H9 (cell line): Measurements from ENCODE around the gene OSM. TPM values are rescaled to one million over a fixed set of nuclear protein-coding genes. Genes with fewer than 3 reads are reported as not detected.

ENCODE experiments used
- DNase-seq: peaks from one replicate; pipeline ENCODE4 v3.0.0-alpha.2; 2017
- H2AFZ ChIP-seq: one replicate; pipeline ENCODE4 v1.6.1; 2013; ENCODE audit warnings: mild to moderate bottlenecking, low read length, control low read depth, moderate library complexity
- H2AK5ac ChIP-seq: 2 replicates; pipeline ENCODE4 v1.6.1; 2013; ENCODE audit warnings: low read length, control low read depth, mixed read lengths; ENCODE audit not compliant: insufficient read length
- H2BK120ac ChIP-seq: one replicate; pipeline ENCODE4 v1.6.1; 2013; ENCODE audit warnings: low read depth, mild to moderate bottlenecking, low read length, control low read depth, inconsistent platforms; ENCODE audit not compliant: poor library complexity, severe bottlenecking
- H2BK12ac ChIP-seq: 2 replicates; pipeline ENCODE4 v1.6.1; 2013; ENCODE audit warnings: low read length, control low read depth, mixed read lengths, low read depth; ENCODE audit not compliant: insufficient read length
- H2BK15ac ChIP-seq: 2 replicates; pipeline ENCODE4 v1.6.1; 2013; ENCODE audit warnings: low read depth, low read length, control low read depth
- H2BK20ac ChIP-seq: one replicate; pipeline ENCODE4 v1.6.1; 2013; ENCODE audit warnings: low read depth, mild to moderate bottlenecking, low read length, control low read depth, inconsistent platforms; ENCODE audit not compliant: poor library complexity, severe bottlenecking
- H2BK5ac ChIP-seq: 2 replicates; pipeline ENCODE4 v1.6.1; 2013; ENCODE audit warnings: low read length, control low read depth, mixed read lengths; ENCODE audit not compliant: insufficient read length
- H3K14ac ChIP-seq: 2 replicates; pipeline ENCODE4 v1.6.1; 2013; ENCODE audit warnings: low read length, control low read depth; ENCODE audit not compliant: insufficient read depth
- H3K18ac ChIP-seq: 2 replicates; pipeline ENCODE4 v1.6.1; 2013; ENCODE audit warnings: low read depth, mild to moderate bottlenecking, mixed read lengths, low read length, control low read depth; ENCODE audit not compliant: insufficient read length
- H3K23ac ChIP-seq: 2 replicates; pipeline ENCODE4 v1.6.1; 2013; ENCODE audit warnings: low read length, control low read depth, mixed read lengths, low read depth; ENCODE audit not compliant: insufficient read length
- H3K23me2 ChIP-seq: 2 replicates; pipeline ENCODE4 v1.6.1; 2013; ENCODE audit warnings: low read depth, mild to moderate bottlenecking, mixed read lengths, low read length, control low read depth; ENCODE audit not compliant: insufficient read length, poor library complexity, severe bottlenecking
- H3K27ac ChIP-seq: 2 replicates; pipeline ENCODE4 v1.5.1; 2013; ENCODE audit warnings: low read length, control low read depth, mixed read lengths, low read depth; ENCODE audit not compliant: insufficient read length
- H3K27me3 ChIP-seq: 2 replicates; pipeline ENCODE4 v1.6.1; 2013; ENCODE audit warnings: low read length, control low read depth, inconsistent platforms; ENCODE audit not compliant: insufficient read depth
- H3K4ac ChIP-seq: 2 replicates; pipeline ENCODE4 v1.6.1; 2013; ENCODE audit warnings: low read depth, mild to moderate bottlenecking, control low read depth, inconsistent platforms, low read length, moderate library complexity
- H3K4me1 ChIP-seq: 2 replicates; pipeline ENCODE4 v1.6.1; 2013; ENCODE audit warnings: low read length, control low read depth, inconsistent platforms; ENCODE audit not compliant: insufficient read depth
- H3K4me2 ChIP-seq: 2 replicates; pipeline ENCODE4 v1.6.1; 2013; ENCODE audit warnings: low read length, control low read depth, mixed read lengths; ENCODE audit not compliant: insufficient read length, insufficient read depth
- H3K56ac ChIP-seq: 2 replicates; pipeline ENCODE4 v1.6.1; 2013; ENCODE audit warnings: low read depth, mild to moderate bottlenecking, mixed read lengths, low read length, control low read depth; ENCODE audit not compliant: insufficient read length
- H3K79me1 ChIP-seq: 2 replicates; pipeline ENCODE4 v1.6.1; 2013; ENCODE audit warnings: low read depth, mild to moderate bottlenecking, moderate library complexity, low read length, control low read depth, inconsistent platforms; ENCODE audit not compliant: insufficient read depth, poor library complexity, severe bottlenecking
- H3K79me2 ChIP-seq: 2 replicates; pipeline ENCODE4 v1.6.1; 2013; ENCODE audit warnings: low read length, control low read depth, inconsistent platforms; ENCODE audit not compliant: insufficient read depth
- H3K9ac ChIP-seq: 2 replicates; pipeline ENCODE4 v1.6.1; 2013; ENCODE audit warnings: low read length, control low read depth, mixed read lengths; ENCODE audit not compliant: insufficient read length; ENCODE audit errors: extremely low read depth
- H3K9me3 ChIP-seq: one replicate; pipeline ENCODE4 v1.6.1; 2013; ENCODE audit warnings: low read depth, low read length, inconsistent platforms; ENCODE audit not compliant: control insufficient read depth
- H3T11ph ChIP-seq: one replicate; pipeline ENCODE4 v1.6.1; 2013; ENCODE audit warnings: mild to moderate bottlenecking, low read length, control low read depth, inconsistent platforms
- H4K20me1 ChIP-seq: one replicate; pipeline ENCODE4 v1.6.1; 2013; ENCODE audit not compliant: control insufficient read depth, insufficient read length, insufficient read depth
- H4K5ac ChIP-seq: 2 replicates; pipeline ENCODE4 v1.6.1; 2013; ENCODE audit warnings: low read depth, mild to moderate bottlenecking, mixed read lengths, low read length, control low read depth; ENCODE audit not compliant: insufficient read length
- H4K8ac ChIP-seq: replicated peaks from 2 replicates; pipeline ENCODE4 v1.6.1; 2013; ENCODE audit warnings: low read length, control low read depth, mixed read lengths, low read depth; ENCODE audit not compliant: insufficient read length
- H4K91ac ChIP-seq: 2 replicates; pipeline ENCODE4 v1.6.1; 2013; ENCODE audit warnings: low read depth, mild to moderate bottlenecking, moderate library complexity, mixed read lengths, low read length, control low read depth; ENCODE audit not compliant: insufficient read length
- H3K27ac Mint-ChIP-seq, 3 experiments: 2 replicates in 2 of 3; 3 replicates in 1 of 3; pipeline ENCODE4 v1.8.0; 2020 to 2021; ENCODE audit warnings: mixed read lengths in 3 of 3, mild to moderate bottlenecking in 1 of 3, moderate library complexity in 1 of 3
- H3K27me3 Mint-ChIP-seq: 2 replicates; pipeline ENCODE4 v1.8.0; 2021; ENCODE audit warnings: low read depth, mild to moderate bottlenecking, moderate library complexity, mixed read lengths
- H3K36me3 Mint-ChIP-seq, 3 experiments: 2 replicates in 2 of 3; 3 replicates in 1 of 3; pipeline ENCODE4 v1.8.0; 2020 to 2021; ENCODE audit warnings: low read depth in 3 of 3, mixed read lengths in 3 of 3; ENCODE audit not compliant: insufficient read depth in 1 of 3
- H3K4me1 Mint-ChIP-seq, 2 experiments: 2 replicates each; pipeline ENCODE4 v1.8.0; 2020; ENCODE audit warnings: mixed read lengths in 2 of 2
- H3K4me3 Mint-ChIP-seq, 2 experiments: 2 replicates in 1 of 2; 3 replicates in 1 of 2; pipeline ENCODE4 v1.8.0; 2020 to 2021; ENCODE audit warnings: mild to moderate bottlenecking in 2 of 2, mixed read lengths in 2 of 2, moderate library complexity in 1 of 2
- H3K9me3 Mint-ChIP-seq, 2 experiments: 2 replicates in 1 of 2; 3 replicates in 1 of 2; pipeline ENCODE4 v1.8.0; 2020; ENCODE audit warnings: mild to moderate bottlenecking in 2 of 2, mixed read lengths in 2 of 2, moderate library complexity in 1 of 2
- CTCF ChIP-seq: fragments of 200-600 bp; sonication (generic); conservative IDR thresholded peaks from 3 replicates; pipeline ENCODE4 v1.8.0; 2021; ENCODE audit warnings: antibody characterized with exemption, mild to moderate bottlenecking
- WGBS: extraction: QIAGEN DNeasy Blood & Tissue Kit; methylation state at CpG from one replicate; pipeline ENCODE4 v1.1.7; 2013; ENCODE audit warnings: missing lambda C conversion rate, low lambda C conversion rate, mixed read lengths; ENCODE audit not compliant: insufficient read length; ENCODE audit errors: extremely low coverage; 5-methylcytosine and 5-hydroxymethylcytosine counted together
- total RNA-seq: library from RNA; stranded (reverse); gene quantifications from 2 replicates; pipeline ENCODE4 v1.2.1, GENCODE V29; 2021

The OSM gene
- total RNA-seq, 1 experiment from 2014 or later = not detected

DNA sequence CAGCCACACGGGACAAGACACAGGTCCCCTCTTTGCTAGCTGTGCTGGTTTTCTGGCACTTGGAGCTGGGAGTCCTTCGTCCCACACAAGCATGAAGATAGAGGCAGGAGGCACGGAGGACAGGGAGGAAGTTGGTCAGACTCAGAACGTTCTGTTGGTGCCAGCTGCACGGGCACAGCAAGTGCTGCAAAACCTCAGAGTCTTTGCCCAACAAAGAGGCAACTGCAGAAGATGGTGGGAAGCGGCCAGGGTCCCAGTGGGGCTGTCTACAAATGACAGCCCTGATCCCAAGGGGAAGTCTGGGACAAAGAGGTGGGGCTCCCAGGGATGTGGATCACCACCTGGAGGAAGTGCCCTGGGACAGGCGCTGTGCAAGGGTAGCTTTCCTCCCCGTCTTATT lies 9.4 kb upstream of the OSM start:
- H2BK12ac ChIP-seq = no peak overlapping the region
- no CpG with 5 or more reads among the region's 8 CpGs for WGBS
- no peaks in the 10 kb centered on the region for H3K79me1 ChIP-seq
- no peak overlapping the region for H3K9ac ChIP-seq
- TF ChIP-seq CTCF = no peak
- no peaks in the 10 kb centered on the region for H3K79me2 ChIP-seq
- Mint-ChIP-seq H3K9me3 (no peaks in the 10 kb centered on the region), H3K27ac (no peak overlapping the region; a peak in 1 of 7 replicates), H3K4me1 (peaks cover 10 to 16% of the 10 kb centered on the region in 2 experiments), H3K27me3 (peaks cover 8% of the 10 kb centered on the region), H3K36me3 (no peaks in the 10 kb centered on the region), H3K4me3 (no peak overlapping the region)
- H4K5ac ChIP-seq = no peak overlapping the region
- DNase-seq = no peak
- no peak overlapping the region for H2BK120ac ChIP-seq
- no peak overlapping the region for H4K91ac ChIP-seq
- H3K4me1 ChIP-seq = no peaks in the 10 kb centered on the region; the same call in 1 of the 2 replicates
- no peak overlapping the region for H3T11ph ChIP-seq
- no peak overlapping the region for H3K4ac ChIP-seq
- no peak overlapping the region for H2BK5ac ChIP-seq
- H3K23me2 ChIP-seq = no peaks in the 10 kb centered on the region
- H2BK20ac ChIP-seq = peak overlapping the region; percentile 12
- peak overlapping the region; percentile 23 for H3K18ac ChIP-seq
- no peaks in the 10 kb centered on the region for H4K20me1 ChIP-seq
- H2BK15ac ChIP-seq = no peak overlapping the region
- H3K14ac ChIP-seq = peak overlapping the region; percentile 27; the same call in 1 of the 2 replicates
- no peak overlapping the region for H2AFZ ChIP-seq
- no peak overlapping the region for H3K27ac ChIP-seq
- no peaks in the 10 kb centered on the region for H3K27me3 ChIP-seq
- H2AK5ac ChIP-seq = no peak overlapping the region
- H3K4me2 ChIP-seq = no peak overlapping the region
- H3K23ac ChIP-seq = no peak overlapping the region
- no peak overlapping the region for H4K8ac ChIP-seq
- H3K9me3 ChIP-seq = no peaks in the 10 kb centered on the region
- H3K56ac ChIP-seq = no peak overlapping the region
